GM23248 (cell line): ENCODE data around the gene CLSTN2.

Experiments
- EZH2 ChIP-seq: fragments of 200-600 bp; sonication (generic); IDR thresholded peaks from 2 replicates; pipeline ENCODE4 v1.6.1; 2018; ENCODE audit warnings: antibody characterized with exemption, mild to moderate bottlenecking; ENCODE audit not compliant: insufficient read depth, poor library complexity, severe bottlenecking
- EZH2phosphoT487 ChIP-seq: fragments of 200-600 bp; sonication (generic); IDR thresholded peaks from 2 replicates; pipeline ENCODE4 v1.6.1; 2018; ENCODE audit warnings: antibody characterized with exemption, moderate library complexity, mild to moderate bottlenecking, low read depth; ENCODE audit not compliant: insufficient read depth

- no peak for TF ChIP-seq EZH2phosphoT487
- no peak for TF ChIP-seq EZH2
Observed at GRCh38 chr3:139970526-139970925, 35.5 kb downstream of the CLSTN2 start.
